Activated CD8-positive, alpha-beta T cell treated with anti-CD3 and anti-CD28 coated beads for 36 hours (primary cell): ENCODE results near the gene SBDS. TPM values are rescaled to one million over a fixed set of nuclear protein-coding genes. Genes with fewer than 3 reads are reported as not detected.

Experiments used
- ATAC-seq: fragments of 200-7000 bp; cut with Tn5 transposase; one replicate; pipeline ENCODE4 v1.10.0; 2021; ENCODE audit warnings: mild to moderate bottlenecking, moderate library complexity
- CTCF ChIA-PET: fragments of 350-600 bp; sonication (Branson Sonifier 250); formaldehyde crosslinking; loops from one replicate; lab custom pipeline; 2021; ENCODE audit warnings: antibody characterized with exemption; lab: Charles Lee
- POLR2A ChIA-PET: fragments of 350-600 bp; sonication (Branson Sonifier 250); formaldehyde crosslinking; loops from one replicate; lab custom pipeline; 2021; ENCODE audit warnings: antibody characterized with exemption; lab: Charles Lee
- DNase-seq: peaks from one replicate; pipeline ENCODE4 v3.0.0-alpha.2; 2020
- H3K27ac Mint-ChIP-seq: one replicate; pipeline ENCODE4 v1.8.0; 2021; ENCODE audit warnings: mild to moderate bottlenecking, mixed read lengths
- H3K27me3 Mint-ChIP-seq: one replicate; pipeline ENCODE4 v1.8.0; 2021; ENCODE audit warnings: mixed read lengths
- H3K36me3 Mint-ChIP-seq: one replicate; pipeline ENCODE4 v1.8.0; 2021; ENCODE audit warnings: low read depth, mixed read lengths
- H3K4me1 Mint-ChIP-seq: one replicate; pipeline ENCODE4 v1.8.0; 2021; ENCODE audit warnings: low read depth, mixed read lengths
- H3K4me3 Mint-ChIP-seq: one replicate; pipeline ENCODE4 v1.8.0; 2021; ENCODE audit warnings: mild to moderate bottlenecking, moderate library complexity, mixed read lengths
- H3K9me3 Mint-ChIP-seq: one replicate; pipeline ENCODE4 v1.8.0; 2021; ENCODE audit warnings: mixed read lengths
- intact Hi-C: fragments of 100-400 bp; cut with micrococcal nuclease; formaldehyde crosslinking; loops from one replicate; pipeline ENCODE4 v1.10.0; 2022
- total RNA-seq, 2 experiments: library from RNA; stranded (reverse); gene quantifications; one replicate each; pipeline ENCODE4 v1.2.3, GENCODE V29; 2021
- TF ChIP-seq, protein P1 (sequence below): fragments of 200-600 bp; IDR thresholded peaks from one replicate; pipeline ENCODE4 v1.8.0; 2022; ENCODE audit warnings: antibody characterized with exemption, mild to moderate bottlenecking

The SBDS gene
- total RNA-seq, 2 experiments from 2014 or later, result 63.7 to 63.9 TPM

DNA sequence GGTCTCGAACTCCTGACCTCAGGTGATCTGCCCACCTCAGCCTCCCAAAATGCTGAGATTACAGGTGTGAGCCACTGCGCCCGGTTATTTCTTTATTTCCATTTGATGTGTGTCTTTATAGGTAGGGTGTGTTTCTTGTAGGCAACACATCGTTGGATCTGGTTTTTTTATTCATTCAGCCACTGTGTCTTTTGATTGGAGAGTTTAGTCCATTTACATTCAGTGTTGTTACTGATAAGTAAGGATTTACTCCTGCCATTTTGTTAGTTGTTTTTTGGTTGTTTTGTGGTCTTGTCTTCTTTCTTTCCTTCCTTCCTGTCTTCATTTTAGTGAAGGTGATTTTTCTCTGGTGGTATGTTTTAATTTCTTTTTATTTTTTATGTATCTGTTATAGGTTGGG lies 57.4 kb downstream of the SBDS start:
- no peaks in the 10 kb centered on the region for H3K27me3 Mint-ChIP-seq
- intact Hi-C loops, result no loop called here
- TF ChIP-seq, protein P1, sequence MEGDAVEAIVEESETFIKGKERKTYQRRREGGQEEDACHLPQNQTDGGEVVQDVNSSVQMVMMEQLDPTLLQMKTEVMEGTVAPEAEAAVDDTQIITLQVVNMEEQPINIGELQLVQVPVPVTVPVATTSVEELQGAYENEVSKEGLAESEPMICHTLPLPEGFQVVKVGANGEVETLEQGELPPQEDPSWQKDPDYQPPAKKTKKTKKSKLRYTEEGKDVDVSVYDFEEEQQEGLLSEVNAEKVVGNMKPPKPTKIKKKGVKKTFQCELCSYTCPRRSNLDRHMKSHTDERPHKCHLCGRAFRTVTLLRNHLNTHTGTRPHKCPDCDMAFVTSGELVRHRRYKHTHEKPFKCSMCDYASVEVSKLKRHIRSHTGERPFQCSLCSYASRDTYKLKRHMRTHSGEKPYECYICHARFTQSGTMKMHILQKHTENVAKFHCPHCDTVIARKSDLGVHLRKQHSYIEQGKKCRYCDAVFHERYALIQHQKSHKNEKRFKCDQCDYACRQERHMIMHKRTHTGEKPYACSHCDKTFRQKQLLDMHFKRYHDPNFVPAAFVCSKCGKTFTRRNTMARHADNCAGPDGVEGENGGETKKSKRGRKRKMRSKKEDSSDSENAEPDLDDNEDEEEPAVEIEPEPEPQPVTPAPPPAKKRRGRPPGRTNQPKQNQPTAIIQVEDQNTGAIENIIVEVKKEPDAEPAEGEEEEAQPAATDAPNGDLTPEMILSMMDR, result no peak
- ATAC-seq, result no peak
- peaks cover 45% of the 10 kb centered on the region for H3K36me3 Mint-ChIP-seq
- H3K27ac Mint-ChIP-seq, result peak overlapping the region; percentile 12
- no peak for DNase-seq
- POLR2A ChIA-PET, result no interaction called here
- no peak overlapping the region for H3K4me3 Mint-ChIP-seq
- H3K9me3 Mint-ChIP-seq, result no peaks in the 10 kb centered on the region
- CTCF ChIA-PET, result interaction anchor here (0.7 kb wide), 1 partner anchor 11 kb away, joined by 3 read pairs; no protein-coding TSS in a partner anchor
- peaks cover 46% of the 10 kb centered on the region for H3K4me1 Mint-ChIP-seq

Other genes with a start within 250 kb of the SBDS start
- gene TMEM248, start 74.4 kb downstream of the SBDS start, total RNA-seq, result 10 to 100 TPM; 66.7 to 76.1 TPM
- 10 to 100 TPM; 16.6 to 17.5 TPM for gene TYW1, start 1.2 kb upstream of the SBDS start, total RNA-seq